ENCODE data around the gene RSAD1.
A peak's percentile ranks its signal among the peaks of the same experiment; 100 is the strongest.

Gene RSAD1

DNA sequence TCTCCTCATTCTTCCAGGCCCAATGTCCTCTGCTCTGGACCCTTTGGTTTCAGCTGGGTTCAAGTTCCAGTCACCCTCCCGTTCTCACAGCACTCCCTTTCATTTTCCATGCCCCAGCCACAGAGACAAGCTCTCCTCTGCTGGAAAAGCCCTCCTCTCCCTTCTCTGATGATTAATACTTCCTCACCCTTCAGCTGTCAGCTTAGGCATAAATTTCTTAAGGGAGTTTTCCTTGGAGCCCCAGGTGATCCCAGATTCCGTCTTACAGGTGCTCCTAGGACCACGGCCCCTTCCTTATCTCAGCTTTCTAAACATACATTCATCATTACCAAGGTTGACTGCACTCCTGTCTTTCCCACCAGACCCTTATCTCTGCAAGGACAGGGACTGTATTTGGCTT, 20.4 kb upstream of the RSAD1 start:
- DNase-seq (ENCODE audit: low read depth, low spot score), result no peak

DNA sequence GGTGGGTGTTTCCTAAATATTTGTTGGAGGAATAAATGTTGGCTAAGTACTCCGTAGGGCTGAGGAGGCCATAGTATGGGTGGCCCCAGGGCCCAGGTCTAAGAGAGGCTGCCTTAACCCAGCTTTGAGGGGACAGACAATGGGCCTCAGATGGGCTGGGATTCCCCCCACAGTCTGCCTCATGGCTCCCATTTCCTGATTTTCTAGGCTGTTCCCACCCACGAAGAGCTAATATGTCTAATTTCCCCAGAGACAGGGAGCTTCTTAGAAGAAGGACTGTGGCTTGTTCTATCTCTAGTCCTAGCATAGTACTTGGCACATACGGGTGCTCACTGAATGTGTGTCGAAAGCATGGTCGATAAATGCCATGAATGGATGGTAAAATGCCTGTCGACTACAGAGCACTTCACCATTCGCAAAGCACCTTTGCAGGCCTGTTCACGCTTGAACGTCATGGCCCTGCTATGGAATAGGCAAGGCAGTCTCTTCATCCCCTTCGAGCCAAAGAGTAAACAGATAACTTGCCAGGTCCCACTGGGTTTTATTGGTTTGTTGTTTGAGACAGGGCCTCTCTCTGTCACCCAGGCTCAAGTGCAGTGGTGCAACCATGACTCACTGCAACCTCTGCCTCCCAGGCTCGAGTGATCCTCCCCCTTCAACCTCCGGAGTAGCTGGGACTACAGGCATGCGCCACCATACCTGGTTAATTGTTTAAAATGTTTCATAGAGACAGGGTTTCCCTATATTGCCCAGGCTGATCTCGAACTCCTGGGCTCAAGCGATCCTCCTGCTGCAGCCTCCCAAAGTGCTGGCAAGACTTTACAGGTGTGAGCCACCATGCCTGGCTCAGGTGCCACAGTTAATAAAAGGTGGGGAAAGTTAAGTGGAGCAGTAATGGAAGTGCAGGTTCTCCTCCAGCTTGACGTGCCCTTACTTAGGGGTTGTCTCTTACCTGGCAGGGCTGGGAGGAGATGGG, 19.7 kb upstream of the RSAD1 start:
- no peak for DNase-seq (ENCODE audit: low read depth, low spot score)

DNA sequence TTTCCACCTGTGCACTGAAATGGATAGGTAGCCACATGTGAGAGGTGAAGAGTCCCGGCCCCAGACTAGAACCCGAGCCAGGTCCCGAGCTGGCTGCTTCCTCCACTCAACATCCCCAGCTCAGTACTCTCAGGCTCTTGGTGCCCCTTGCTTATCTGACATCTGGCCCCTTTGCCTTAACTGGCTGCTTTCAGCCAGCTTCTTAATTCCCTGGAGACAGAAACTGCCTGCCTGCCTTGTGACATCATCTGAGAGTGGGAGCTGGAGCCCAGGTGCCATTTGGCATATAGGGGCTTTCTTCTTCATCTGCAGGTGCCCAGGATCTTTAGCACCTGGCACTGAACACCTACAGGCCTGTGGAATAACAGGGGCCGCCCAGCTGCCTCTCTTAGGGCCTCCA, 18.9 kb upstream of the RSAD1 start:
- DNase-seq (ENCODE audit: low read depth, low spot score), result no peak

DNA sequence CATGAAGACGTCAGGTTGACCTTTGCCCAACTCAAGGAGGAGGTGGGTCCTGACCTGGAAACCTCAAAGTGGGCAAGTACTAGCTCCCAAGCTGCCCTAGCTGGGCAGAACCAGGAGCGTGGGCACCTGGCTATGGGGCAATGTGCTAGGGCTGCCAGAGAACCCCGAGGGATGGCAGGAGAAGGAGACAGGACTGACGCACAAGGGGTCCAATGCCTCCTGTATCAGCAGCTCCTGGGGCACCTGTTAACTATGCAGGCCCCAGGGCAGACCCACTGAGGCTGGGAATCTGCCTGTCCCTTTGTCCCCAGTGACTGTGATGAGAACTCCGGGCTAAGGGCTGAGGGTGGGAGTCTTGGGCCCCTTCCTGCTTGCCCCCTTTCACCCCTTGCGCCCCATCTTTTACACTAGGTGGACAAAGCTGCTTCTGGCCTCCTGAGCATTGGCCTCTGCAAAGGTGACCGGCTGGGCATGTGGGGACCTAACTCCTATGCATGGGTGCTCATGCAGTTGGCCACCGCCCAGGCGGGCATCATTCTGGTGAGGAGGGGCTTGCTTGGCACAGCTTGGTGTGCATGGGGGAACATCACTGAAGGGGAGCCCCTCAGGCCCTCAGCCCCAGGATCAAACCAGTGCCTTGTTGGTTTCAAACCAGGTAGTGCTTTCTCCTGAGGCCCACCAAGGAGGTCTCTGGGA, 17.7 kb upstream of the RSAD1 start:
- DNase-seq (ENCODE audit: low read depth, low spot score), result no peak

- DNase-seq (ENCODE audit: low read depth, low spot score), result no peak
Observed at GRCh38 chr17:50461550-50462132, 17.0 kb upstream of the RSAD1 start.

DNA sequence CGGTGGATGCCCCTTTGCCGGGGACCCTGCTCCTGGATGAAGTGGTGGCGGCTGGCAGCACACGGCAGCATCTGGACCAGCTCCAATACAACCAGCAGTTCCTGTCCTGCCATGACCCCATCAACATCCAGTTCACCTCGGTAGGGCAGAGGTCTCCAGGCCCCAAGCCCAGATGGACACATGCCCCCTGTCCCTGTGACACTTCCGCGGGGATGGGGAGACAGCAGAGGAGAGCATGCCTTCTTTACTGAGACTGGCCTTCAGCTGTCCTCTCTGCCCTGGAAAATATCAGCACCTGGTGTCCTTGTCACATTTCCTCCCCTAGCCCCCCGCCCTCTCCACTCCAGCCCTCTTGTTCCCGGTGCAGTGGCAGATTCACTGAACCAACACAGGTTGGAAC, 16.2 kb upstream of the RSAD1 start:
- DNase-seq (ENCODE audit: low read depth, low spot score), result no peak

DNA sequence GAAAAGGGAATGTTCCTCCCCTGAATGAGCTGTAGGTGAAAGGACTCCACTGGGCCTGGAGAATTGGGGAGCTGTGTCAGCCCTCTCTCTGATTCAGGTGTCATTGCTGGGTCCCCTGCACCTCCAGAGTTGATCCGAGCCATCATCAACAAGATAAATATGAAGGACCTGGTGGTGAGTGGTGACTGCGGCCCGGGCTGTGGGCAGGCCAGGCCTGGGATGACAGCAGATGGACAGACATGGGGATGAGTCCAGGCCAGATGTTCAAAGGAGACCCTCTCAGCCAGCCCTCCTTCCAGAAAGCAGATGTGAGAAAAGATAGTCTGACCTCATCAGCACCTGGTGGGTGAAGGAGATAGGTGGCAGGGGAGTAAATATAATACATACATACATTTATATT, 14.5 kb upstream of the RSAD1 start:
- no peak for DNase-seq (ENCODE audit: low read depth, low spot score)

GRCh38 chr17:50464736-50465135, 13.9 kb upstream of the RSAD1 start:
- DNase-seq (ENCODE audit: low read depth, low spot score), result no peak

- DNase-seq (ENCODE audit: low read depth, low spot score), result no peak
Observed at GRCh38 chr17:50465171-50465570, 13.5 kb upstream of the RSAD1 start.

- DNase-seq (ENCODE audit: low read depth, low spot score), result no peak
Observed at GRCh38 chr17:50465635-50466034, 13.0 kb upstream of the RSAD1 start.

GRCh38 chr17:50466371-50467113, 12.1 kb upstream of the RSAD1 start:
- DNase-seq (ENCODE audit: low read depth, low spot score), result no peak

DNA sequence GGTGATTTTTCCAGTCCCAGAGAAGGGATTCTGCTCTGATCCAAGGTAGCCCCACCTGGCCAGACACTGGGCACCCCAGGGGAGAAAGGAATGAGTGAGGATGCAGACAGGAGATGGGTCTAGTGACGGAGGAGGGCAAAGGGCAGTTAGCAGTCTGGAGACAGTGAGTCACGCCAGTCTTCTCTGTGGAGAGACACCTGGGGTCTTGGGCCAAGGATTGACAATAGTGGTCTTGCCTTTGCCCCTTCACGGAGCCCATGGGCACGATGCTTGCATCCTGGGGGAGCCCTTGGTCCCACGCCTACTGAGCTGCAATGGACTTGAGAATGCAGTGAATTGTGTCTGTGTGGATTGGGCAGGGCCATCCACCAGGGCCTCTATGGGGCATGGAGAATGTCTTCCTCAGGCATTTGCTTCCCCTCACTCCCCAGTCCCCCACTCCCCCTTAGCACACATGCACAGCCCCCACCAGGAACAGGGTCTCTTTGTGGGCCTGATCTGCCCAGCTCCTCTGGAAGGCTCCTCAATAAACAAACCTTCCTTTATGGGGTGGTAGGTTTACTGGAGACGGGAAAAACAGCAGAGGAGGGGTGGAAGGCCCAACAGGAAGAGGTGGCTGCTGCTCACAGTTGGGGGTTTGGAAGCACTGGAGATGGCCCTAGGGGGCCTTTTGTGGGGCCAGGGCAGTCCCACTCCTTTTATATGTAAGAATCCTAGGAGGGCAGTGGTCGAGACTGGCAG, 11.4 kb upstream of the RSAD1 start:
- no peak for DNase-seq (ENCODE audit: low read depth, low spot score)

DNA sequence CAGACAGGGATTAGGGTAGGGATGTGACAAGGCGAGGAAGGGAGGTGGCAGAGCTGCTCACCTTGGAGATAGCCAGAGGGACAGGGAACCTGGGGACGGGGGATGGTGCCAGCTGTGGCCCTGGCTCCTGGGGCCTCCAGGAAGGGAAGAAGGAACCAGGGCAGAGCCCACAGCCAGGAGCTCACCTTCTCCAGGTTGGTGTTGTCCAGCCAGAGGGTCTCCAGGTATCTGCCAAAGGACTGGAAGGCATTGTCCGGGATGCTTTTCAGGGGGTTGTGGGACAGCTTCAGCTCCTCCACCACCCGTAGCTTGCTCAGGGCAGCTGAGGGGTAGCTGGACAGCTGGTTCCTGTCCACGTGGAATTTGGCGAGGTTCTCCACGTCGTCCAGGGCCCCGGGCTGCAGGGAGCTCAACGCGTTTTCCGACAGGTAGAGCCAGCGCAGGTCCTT, 10.8 kb upstream of the RSAD1 start:
- DNase-seq (ENCODE audit: low read depth, low spot score), result no peak

DNA sequence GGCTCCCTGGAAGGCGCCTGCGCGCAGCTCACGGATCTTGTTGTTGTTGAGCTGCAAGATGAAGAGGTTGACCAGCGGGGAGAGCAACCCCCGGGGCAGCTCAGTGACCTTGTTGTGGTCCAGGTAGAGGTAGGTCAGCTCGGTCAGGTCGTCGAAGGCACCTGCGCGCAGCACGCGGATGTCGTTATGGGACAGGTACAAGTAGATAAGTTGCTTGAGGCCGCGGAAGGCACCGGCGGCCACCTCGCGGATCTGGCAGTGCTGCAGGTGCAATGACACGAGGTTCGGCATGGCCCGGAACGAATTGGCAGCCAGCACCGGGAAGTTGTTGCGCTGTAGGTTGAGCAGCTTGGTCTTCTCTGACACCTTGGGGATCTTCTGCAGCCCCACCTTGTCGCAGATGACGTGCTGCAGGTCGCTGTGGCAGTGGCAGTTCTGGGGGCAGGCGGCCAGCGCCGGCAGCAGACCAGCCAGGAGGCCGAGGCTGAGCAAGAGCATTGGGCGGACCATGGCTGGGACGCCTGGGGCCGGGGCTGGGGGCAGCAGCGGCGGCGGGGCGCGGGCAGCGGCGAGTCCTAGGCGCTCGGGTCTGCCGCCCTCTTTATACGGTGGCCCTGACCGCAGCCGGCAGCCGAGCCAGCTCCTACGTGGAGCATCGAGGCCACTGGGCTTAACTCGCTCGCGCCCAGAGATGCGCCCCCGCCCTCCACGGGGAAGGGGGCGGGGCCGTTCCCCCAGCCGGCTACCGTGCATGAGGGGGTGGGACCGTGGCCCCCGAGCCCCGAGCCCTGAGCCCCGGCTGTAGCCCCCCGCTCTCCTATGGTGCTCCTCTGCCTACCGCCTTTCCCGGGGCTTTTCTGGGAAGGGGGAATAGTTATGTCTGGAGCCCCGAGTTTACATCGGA, 10.1 kb upstream of the RSAD1 start, which contains the start of gene CHAD:
Gene CHAD, minus strand, starts transcription at position 577 of the 904 bp plus-strand sequence. Its CDS starts 67 bp downstream, at position 510.
- peak; percentile 54 for DNase-seq (ENCODE audit: low read depth, low spot score)

DNA sequence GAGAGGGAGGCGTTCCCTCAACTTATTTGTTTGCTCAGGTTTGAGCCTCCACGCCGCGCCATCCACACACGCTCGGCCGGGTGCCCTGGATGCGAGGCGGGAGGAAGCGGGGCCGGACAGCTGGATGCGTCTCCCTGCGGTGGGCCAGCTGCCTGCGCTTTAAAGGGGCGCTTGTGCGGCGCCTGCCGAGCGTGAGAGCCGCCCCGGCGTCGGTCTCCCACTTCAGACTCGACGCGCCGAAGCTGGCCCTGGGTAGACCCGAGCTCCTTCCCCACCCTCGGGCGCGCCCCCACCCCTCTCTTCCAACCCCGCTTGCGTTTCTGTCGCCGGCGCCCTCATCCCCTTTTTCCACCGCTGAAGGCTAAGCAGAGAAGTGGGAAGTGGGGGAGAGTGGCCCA, 9.5 kb upstream of the RSAD1 start:
- DNase-seq (ENCODE audit: low read depth, low spot score), result no peak

DNA sequence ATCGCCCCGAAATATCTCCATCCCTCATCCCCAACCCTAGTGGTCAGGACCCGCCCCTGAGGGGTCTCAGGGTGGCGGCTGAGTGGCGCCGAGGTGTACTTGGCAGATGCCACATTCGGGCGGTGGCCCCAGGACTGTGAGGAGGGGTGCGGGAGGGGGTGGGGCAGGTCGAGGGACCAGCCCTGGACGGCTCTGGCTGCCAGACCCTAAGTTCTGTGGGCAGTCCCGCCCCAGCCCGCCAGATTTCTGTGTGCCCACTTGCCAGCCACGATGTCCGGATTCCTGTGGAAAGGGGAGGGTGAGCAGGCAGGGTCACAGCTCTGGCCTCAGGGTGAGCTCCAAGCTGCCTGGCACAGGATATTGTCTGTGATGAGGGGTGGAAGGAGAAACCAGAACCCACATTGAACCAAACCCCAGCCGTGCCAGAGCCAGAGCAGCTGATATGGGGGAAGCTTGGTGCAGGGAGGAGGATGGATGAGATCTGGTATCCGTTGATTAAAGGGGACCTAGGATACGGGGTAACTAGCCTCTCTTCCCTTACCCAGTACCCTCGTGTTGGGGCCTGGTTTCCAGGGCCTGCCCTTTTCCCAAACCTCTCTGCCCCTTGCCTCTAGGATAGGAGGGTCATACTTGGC, 8.9 kb upstream of the RSAD1 start:
- DNase-seq (ENCODE audit: low read depth, low spot score), result no peak

GRCh38 chr17:50470426-50470825, 8.2 kb upstream of the RSAD1 start:
- DNase-seq (ENCODE audit: low read depth, low spot score), result no peak

DNA sequence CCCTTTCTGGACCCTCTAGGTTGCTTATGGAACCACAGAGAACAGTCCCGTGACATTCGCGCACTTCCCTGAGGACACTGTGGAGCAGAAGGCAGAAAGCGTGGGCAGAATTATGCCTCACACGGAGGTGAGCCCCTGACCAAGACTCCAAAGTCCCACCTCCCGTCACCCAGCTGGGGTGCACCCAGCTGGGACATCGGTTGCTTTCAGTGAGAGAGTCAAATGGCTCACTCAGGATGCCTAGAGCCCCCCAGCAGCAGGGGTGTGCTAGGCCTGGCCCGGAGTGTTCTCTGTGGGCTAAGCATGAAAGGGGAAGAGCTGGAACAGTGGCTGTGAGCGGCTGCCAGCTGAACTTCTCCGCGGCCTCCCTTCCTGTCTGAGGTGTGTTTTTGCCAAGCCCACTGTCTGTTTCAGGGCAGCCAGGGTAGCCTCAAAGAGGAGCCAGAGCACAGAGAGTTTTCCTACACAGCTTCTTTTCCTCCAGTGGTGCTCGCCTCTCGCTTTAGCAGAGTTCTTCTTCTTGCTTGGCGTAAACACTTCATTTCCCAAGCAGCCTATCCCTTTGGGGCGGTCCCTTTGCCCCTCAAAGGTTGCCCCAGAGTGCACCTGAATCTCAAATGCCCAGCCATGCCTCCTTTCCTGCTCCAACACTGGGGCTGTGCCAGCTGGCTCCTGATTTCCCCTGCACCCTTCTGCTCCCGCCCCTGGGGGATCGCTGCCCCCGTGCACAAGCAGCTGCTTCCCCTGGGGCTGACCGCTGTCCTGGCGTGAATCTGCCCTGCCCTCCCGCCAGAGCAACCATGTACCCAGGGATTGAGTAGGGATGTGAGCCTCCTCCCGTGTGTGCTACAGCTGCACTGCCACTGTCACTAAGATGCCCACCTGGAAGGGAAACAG, 7.4 kb upstream of the RSAD1 start:
- no peak for DNase-seq (ENCODE audit: low read depth, low spot score)

All from ELF-1 (cell line).